Mesendoderm (in vitro differentiated cells): ENCODE measurements around the gene FARSB.

Experiments used
- DNase-seq: peaks from one replicate; pipeline ENCODE4 v3.0.0; 2013
- H2AK5ac ChIP-seq: 2 replicates; pipeline ENCODE4 v1.6.1; 2013; ENCODE audit warnings: low read length, inconsistent platforms
- H2BK120ac ChIP-seq: 2 replicates; pipeline ENCODE4 v1.6.1; 2013; ENCODE audit warnings: low read depth, mild to moderate bottlenecking, low read length, moderate library complexity, mixed read lengths
- H2BK15ac ChIP-seq: replicated peaks from 2 replicates; pipeline ENCODE4 v1.6.1; 2013; ENCODE audit warnings: low read depth, mild to moderate bottlenecking, moderate library complexity
- H2BK5ac ChIP-seq: 2 replicates; pipeline ENCODE4 v1.6.1; 2013; ENCODE audit warnings: low read length, inconsistent platforms
- H3K18ac ChIP-seq: 2 replicates; pipeline ENCODE4 v1.6.1; 2013; ENCODE audit warnings: mild to moderate bottlenecking, low read length, mixed read lengths
- H3K23ac ChIP-seq: one replicate; pipeline ENCODE4 v1.6.1; 2013; ENCODE audit warnings: low read length
- H3K27ac ChIP-seq: 2 replicates; pipeline ENCODE4 v1.5.1; 2013; ENCODE audit warnings: low read depth, mild to moderate bottlenecking, inconsistent platforms, low read length, moderate library complexity
- H3K27me3 ChIP-seq: 2 replicates; pipeline ENCODE4 v1.6.1; 2013; ENCODE audit warnings: low read length, control low read depth, mild to moderate bottlenecking, inconsistent platforms; ENCODE audit not compliant: insufficient read depth, poor library complexity
- H3K36me3 ChIP-seq: 2 replicates; pipeline ENCODE4 v1.6.1; 2013; ENCODE audit warnings: low read length, inconsistent platforms; ENCODE audit not compliant: control insufficient read depth, insufficient read depth
- H3K4ac ChIP-seq: one replicate; pipeline ENCODE4 v1.6.1; 2013; ENCODE audit warnings: low read depth, mild to moderate bottlenecking, low read length, moderate library complexity
- H3K4me1 ChIP-seq: 2 replicates; pipeline ENCODE4 v1.6.1; 2013; ENCODE audit warnings: low read depth, low read length, inconsistent platforms; ENCODE audit not compliant: control insufficient read depth
- H3K4me2 ChIP-seq: 2 replicates; pipeline ENCODE4 v1.6.1; 2013; ENCODE audit warnings: low read length
- H3K4me3 ChIP-seq: 2 replicates; pipeline ENCODE4 v1.5.1; 2013; ENCODE audit warnings: mild to moderate bottlenecking, low read length
- H3K56ac ChIP-seq: one replicate; pipeline ENCODE4 v1.6.1; 2013; ENCODE audit warnings: low read length
- H3K79me1 ChIP-seq: 2 replicates; pipeline ENCODE4 v1.6.1; 2013; ENCODE audit warnings: low read length, inconsistent platforms
- H3K79me2 ChIP-seq: 2 replicates; pipeline ENCODE4 v1.6.1; 2013; ENCODE audit warnings: mild to moderate bottlenecking, low read length; ENCODE audit not compliant: control insufficient read depth, insufficient read depth
- H3K9ac ChIP-seq: 2 replicates; pipeline ENCODE4 v1.6.1; 2013; ENCODE audit warnings: low read length, inconsistent platforms
- H4K5ac ChIP-seq: one replicate; pipeline ENCODE4 v1.6.1; 2013; ENCODE audit warnings: low read length
- H4K8ac ChIP-seq: one replicate; pipeline ENCODE4 v1.6.1; 2013; ENCODE audit warnings: low read depth, mild to moderate bottlenecking, control low read depth, low read length, moderate library complexity
- WGBS: extraction: QIAGEN DNeasy Blood & Tissue Kit; methylation state at CpG from one replicate; pipeline ENCODE4 v1.1.7; 2013; ENCODE audit warnings: low lambda C conversion rate, missing lambda C conversion rate; ENCODE audit not compliant: insufficient coverage; ENCODE audit errors: extremely low coverage; 5-methylcytosine and 5-hydroxymethylcytosine counted together

The FARSB gene

DNA sequence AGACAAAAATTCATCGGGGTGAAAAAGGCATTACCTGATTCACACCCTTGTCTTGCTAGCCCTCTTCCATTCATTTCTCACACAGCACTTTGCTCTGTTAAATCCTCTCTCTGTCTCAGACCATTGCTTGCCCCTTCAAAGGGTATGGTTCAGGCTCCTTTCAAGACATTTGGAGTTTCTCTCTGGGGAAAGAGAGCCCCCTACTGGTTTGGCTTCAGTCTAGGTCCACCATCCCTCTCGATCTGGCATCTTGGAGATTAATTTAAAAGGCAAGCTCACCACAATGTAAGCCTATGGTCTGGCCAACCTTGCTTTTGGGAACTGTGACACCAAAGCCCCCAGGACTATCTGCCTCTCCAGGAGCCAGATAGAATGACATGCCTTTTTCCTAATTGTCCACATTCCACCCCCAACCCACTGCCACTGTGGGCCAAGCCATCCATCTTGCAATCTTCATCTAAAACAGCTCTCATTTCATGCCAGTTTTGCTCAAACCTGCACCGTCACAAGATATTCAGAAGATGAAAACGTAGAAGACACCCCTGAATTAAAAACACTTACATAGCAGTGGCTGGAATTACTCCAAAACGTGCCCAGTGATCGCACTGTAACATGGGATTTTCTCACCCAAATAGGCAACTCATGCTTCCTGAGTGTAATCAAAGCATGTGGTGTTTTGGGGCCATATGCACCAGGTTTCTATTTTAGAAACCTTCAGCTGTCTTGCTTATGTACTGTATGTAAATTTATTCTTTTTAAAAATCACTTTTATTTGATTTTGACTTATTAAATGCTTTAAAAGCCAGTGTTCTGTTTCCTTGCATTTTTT is 93.9 kb downstream of the FARSB start:
- DNase-seq: peak; percentile 83
- Histone ChIP-seq H3K27ac (no peak overlapping the region), H2BK15ac (no peak overlapping the region), H3K79me1 (no peaks in the 10 kb centered on the region), H3K23ac (no peak overlapping the region), H2BK120ac (no peak overlapping the region), H2BK5ac (no peak overlapping the region), H3K79me2 (no peaks in the 10 kb centered on the region), H3K4me3 (no peak overlapping the region), H3K36me3 (no peaks in the 10 kb centered on the region), H3K4me1 (no peaks in the 10 kb centered on the region), H3K18ac (no peak overlapping the region), H3K27me3 (no peaks in the 10 kb centered on the region), H3K9ac (no peak overlapping the region), H4K5ac (no peak overlapping the region), H3K56ac (no peak overlapping the region), H4K8ac (no peak overlapping the region), H3K4me2 (no peak overlapping the region), H2AK5ac (no peak overlapping the region), H3K4ac (no peak overlapping the region)
- WGBS: no CpG with 5 or more reads among the region's 6 CpGs

DNA sequence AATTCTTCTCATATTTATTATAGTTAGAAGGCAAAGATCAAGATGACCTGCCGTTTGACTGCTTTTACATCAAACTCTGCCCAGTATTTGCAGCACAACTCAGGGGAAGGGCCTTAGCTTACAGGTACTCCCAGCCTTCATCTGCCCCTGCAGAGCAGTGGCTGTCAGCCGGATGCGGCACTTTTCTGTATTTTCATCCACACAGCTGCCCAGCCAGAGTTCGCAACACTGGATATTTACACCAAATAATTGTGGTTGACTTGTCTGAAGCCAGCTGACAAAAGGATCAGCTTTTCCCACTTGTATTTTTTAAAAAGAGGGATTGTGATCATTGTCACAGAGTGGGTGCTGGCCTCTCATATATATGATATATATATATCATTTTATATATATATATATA is 94.7 kb downstream of the FARSB start:
- Histone ChIP-seq H3K4me3 (no peak overlapping the region), H3K4ac (no peak overlapping the region), H3K4me2 (no peak overlapping the region), H3K56ac (no peak overlapping the region), H3K4me1 (no peaks in the 10 kb centered on the region), H3K27me3 (no peaks in the 10 kb centered on the region), H3K36me3 (no peaks in the 10 kb centered on the region), H4K8ac (no peak overlapping the region), H3K79me1 (no peaks in the 10 kb centered on the region), H4K5ac (no peak overlapping the region), H2BK5ac (no peak overlapping the region), H3K23ac (no peak overlapping the region), H3K18ac (no peak overlapping the region), H2AK5ac (no peak overlapping the region), H3K9ac (no peak overlapping the region), H3K79me2 (no peaks in the 10 kb centered on the region), H2BK15ac (no peak overlapping the region), H2BK120ac (no peak overlapping the region), H3K27ac (no peak overlapping the region)
- no CpG with 5 or more reads among the region's 4 CpGs for WGBS
- no peak for DNase-seq

DNA sequence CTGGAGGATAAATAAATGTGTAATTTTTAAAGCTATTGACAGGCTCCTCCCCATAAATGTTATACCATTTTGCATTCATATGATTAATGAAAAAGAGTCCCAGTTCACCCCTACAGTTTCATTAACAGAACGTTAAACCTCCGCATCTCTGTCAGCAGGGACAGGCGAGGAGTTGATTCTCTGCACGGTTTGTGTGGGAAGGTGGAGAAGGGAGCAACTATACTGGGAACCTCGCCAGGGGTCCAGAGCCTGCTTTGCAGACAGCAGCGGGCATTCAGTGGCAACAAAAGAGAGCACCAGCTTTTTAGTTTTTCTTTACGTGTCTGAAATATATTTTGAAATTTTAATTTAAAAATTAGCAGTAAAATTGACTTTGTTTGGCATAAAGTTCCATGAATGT is 101.4 kb downstream of the FARSB start:
- no peak overlapping the region for H2AK5ac ChIP-seq
- H3K4me3 ChIP-seq: no peak overlapping the region
- H2BK15ac ChIP-seq: no peak overlapping the region
- H3K56ac ChIP-seq: no peak overlapping the region
- H3K4me1 ChIP-seq: no peaks in the 10 kb centered on the region
- H3K4me2 ChIP-seq: no peak overlapping the region
- no peak overlapping the region for H3K4ac ChIP-seq
- H4K8ac ChIP-seq: no peak overlapping the region
- H3K23ac ChIP-seq: no peak overlapping the region
- no peaks in the 10 kb centered on the region for H3K79me1 ChIP-seq
- H3K36me3 ChIP-seq: no peaks in the 10 kb centered on the region
- no peak overlapping the region for H3K27ac ChIP-seq
- no peak overlapping the region for H3K18ac ChIP-seq
- H3K79me2 ChIP-seq: no peaks in the 10 kb centered on the region
- no peak overlapping the region for H4K5ac ChIP-seq
- H2BK120ac ChIP-seq: no peak overlapping the region
- H2BK5ac ChIP-seq: no peak overlapping the region
- peaks cover 2% of the 10 kb centered on the region for H3K27me3 ChIP-seq
- no CpG with 5 or more reads among the region's 7 CpGs for WGBS
- no peak overlapping the region for H3K9ac ChIP-seq
- no peak for DNase-seq

DNA sequence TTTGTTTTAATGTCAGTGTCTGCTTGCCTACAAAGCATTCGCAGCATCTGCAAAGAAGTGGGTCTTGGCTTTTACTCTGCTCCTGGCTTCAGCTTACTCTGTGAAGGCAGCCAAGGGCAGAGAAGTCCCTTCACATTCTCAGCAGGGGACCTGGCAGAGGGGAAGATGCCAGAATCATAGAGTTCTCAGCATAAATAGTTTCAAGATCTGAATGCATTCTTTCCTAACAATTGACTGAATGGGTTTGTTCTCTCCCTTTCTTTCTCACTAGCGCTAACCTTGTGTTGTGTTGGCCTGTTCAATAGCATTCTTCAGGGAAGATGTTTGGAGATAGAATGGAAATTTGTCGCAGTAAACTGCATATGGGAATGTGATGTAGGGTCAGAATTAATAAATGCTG is 106.9 kb downstream of the FARSB start:
- Histone ChIP-seq H4K8ac (no peak overlapping the region), H4K5ac (no peak overlapping the region), H2AK5ac (no peak overlapping the region), H2BK5ac (no peak overlapping the region), H3K56ac (no peak overlapping the region), H3K4me2 (no peak overlapping the region), H3K4me1 (no peaks in the 10 kb centered on the region), H3K18ac (no peak overlapping the region), H3K4me3 (no peak overlapping the region), H3K27ac (no peak overlapping the region), H3K79me2 (no peaks in the 10 kb centered on the region), H2BK15ac (no peak overlapping the region), H3K23ac (no peak overlapping the region), H3K27me3 (peaks cover 2% of the 10 kb centered on the region), H3K36me3 (no peaks in the 10 kb centered on the region), H2BK120ac (no peak overlapping the region), H3K9ac (no peak overlapping the region), H3K4ac (no peak overlapping the region), H3K79me1 (no peaks in the 10 kb centered on the region)
- no CpG with 5 or more reads among the region's 3 CpGs for WGBS
- peak; percentile 72 for DNase-seq

DNA sequence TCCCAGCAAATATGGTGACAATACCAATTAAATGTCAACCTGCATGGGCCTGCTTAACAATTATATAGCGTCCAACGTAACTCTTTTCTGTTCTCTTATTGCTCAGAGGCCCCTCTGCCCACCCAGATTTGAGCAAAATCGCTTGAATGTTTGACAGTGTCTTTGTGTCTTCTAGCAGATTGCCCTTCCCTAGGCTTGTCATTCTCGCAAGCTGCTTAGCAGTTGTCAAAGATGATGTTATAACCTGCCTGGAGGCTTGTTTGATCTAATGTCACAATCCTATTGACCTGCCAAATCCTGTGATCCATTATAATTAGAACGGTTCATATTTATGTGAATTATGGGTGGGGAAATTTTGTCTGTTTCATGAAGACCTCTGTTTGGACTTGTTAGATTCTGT is 108.8 kb downstream of the FARSB start:
- Histone ChIP-seq H4K8ac (no peak overlapping the region), H2BK5ac (no peak overlapping the region), H4K5ac (no peak overlapping the region), H3K18ac (no peak overlapping the region), H2BK120ac (no peak overlapping the region), H2BK15ac (no peak overlapping the region), H3K36me3 (no peaks in the 10 kb centered on the region), H3K79me2 (no peaks in the 10 kb centered on the region), H3K23ac (no peak overlapping the region), H3K27me3 (peaks cover 2% of the 10 kb centered on the region), H2AK5ac (no peak overlapping the region), H3K79me1 (no peaks in the 10 kb centered on the region), H3K4me1 (no peaks in the 10 kb centered on the region), H3K9ac (no peak overlapping the region), H3K56ac (no peak overlapping the region), H3K4ac (no peak overlapping the region), H3K4me2 (no peak overlapping the region), H3K4me3 (no peak overlapping the region), H3K27ac (no peak overlapping the region)
- no CpG with 5 or more reads among the region's 5 CpGs for WGBS
- no peak for DNase-seq
